HEK293 (cell line): ENCODE data around the gene LIX1L.

Experiments used
- BCL11B ChIP-seq: fragments of 450-650 bp; formaldehyde crosslinking; IDR thresholded peaks from 2 replicates; pipeline ENCODE4 v1.5.1; 2016; ENCODE audit warnings: low read depth, missing biosample characterization, missing genetic modification characterization
- ZNF10 ChIP-seq: fragments of 450-650 bp; formaldehyde crosslinking; IDR thresholded peaks from 2 replicates; pipeline ENCODE4 v1.5.1; 2017; ENCODE audit warnings: missing biosample characterization, missing genetic modification characterization

DNA sequence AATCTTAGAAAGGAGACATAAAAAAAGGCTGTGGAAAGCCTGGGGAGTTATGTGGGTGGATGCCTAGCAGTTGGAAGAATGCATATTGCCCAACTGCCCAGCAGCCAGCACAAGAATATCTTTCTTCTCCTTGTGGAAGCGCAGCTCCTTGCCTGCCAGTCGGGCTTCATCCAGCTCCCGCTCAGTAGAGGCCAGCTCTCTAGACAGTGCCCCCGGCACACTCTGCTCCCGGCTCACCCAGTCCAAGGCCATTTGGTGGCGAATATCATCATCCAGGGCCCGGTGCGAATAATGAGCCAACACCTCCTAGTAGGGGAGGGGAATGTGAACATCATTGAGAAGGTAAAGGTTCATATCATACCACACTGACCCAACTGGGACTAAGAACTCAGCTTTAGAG is 21.6 kb downstream of the LIX1L start:
- TF ChIP-seq ZNF10 (tag by site-specific recombination) (no peak), BCL11B (no peak)
